Activated naive CD4-positive, alpha-beta T cell treated with anti-CD3 and anti-CD28 coated beads, Interleukin-2, amount 10 ng/mL, durations not matched to agents 7 days and 5 days (primary cell): ENCODE measurements around the gene RAP1GAP.

Source experiments
- CTCF ChIA-PET: fragments of 350-600 bp; sonication (Branson Sonifier 250); formaldehyde crosslinking; loops from one replicate; lab custom pipeline; 2021; ENCODE audit warnings: antibody characterized with exemption; lab: Charles Lee
- DNase-seq: peaks from one replicate; pipeline ENCODE4 v3.0.0-alpha.2; 2020
- H3K27ac Mint-ChIP-seq: one replicate; pipeline ENCODE4 v1.8.0; 2021; ENCODE audit warnings: mild to moderate bottlenecking, moderate library complexity, mixed read lengths
- H3K27me3 Mint-ChIP-seq: one replicate; pipeline ENCODE4 v1.8.0; 2021; ENCODE audit warnings: mild to moderate bottlenecking, mixed read lengths
- H3K36me3 Mint-ChIP-seq: one replicate; pipeline ENCODE4 v1.8.0; 2021; ENCODE audit warnings: mixed read lengths
- H3K4me1 Mint-ChIP-seq: one replicate; pipeline ENCODE4 v1.8.0; 2021; ENCODE audit warnings: mixed read lengths
- H3K4me3 Mint-ChIP-seq: one replicate; pipeline ENCODE4 v1.8.0; 2021; ENCODE audit warnings: mild to moderate bottlenecking, moderate library complexity, mixed read lengths
- H3K9me3 Mint-ChIP-seq: one replicate; pipeline ENCODE4 v1.8.0; 2021; ENCODE audit warnings: mixed read lengths

The RAP1GAP gene

DNA sequence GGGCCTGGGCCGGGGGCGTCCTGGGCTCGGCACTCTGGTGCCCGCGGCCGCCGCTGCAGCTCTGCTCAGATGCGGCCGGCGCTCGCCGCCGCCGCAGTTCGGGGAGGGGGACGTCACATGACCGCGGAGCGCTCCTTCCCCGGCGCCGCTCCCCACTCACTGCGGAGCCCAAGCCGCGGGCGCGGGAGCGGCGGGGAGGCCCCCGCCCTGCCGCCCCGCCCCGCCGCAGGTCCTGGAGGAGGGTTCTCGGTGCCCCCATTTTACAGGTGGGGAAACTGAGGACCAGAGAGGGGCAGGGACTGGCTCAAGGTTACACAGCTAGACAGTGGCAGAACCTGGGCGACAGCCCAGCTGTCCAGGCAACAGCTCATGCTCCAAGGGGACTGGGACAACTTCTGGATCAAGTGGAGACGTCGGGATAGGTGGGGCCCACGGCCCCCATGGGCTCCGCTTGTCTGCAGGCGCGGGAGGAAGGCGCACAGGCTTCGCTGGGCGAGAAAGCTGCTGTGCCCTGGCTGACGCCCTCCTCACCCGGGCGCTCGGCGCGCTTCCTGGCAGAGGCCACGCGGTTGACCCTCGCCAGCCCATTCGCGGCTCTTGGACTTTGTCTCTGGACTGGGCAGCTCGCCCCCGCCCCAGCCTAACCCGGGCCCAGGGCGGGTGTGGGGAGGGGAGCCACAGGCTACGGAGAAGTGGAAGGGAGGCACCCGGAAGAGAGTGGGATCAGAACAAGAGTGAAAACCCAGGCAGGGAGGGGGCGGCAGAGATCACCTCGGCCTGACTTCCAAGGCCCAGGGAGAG, at the start of gene RAP1GAP:
Gene RAP1GAP, minus strand, starts transcription at position 100 of the 801 bp plus-strand sequence. CDS start 49,325 bp downstream, outside the sequence.
- Mint-ChIP-seq H3K4me3 (peak within 1 kb of the TSS; percentile 58), H3K36me3 (no peaks in the 10 kb centered on the region), H3K9me3 (no peaks in the 10 kb centered on the region), H3K27ac (no peak within 1 kb of the TSS), H3K27me3 (peaks cover 81% of the 10 kb centered on the region), H3K4me1 (peaks cover 7% of the 10 kb centered on the region)
- CTCF ChIA-PET: no interaction called here
- DNase-seq: peak; percentile 57

DNA sequence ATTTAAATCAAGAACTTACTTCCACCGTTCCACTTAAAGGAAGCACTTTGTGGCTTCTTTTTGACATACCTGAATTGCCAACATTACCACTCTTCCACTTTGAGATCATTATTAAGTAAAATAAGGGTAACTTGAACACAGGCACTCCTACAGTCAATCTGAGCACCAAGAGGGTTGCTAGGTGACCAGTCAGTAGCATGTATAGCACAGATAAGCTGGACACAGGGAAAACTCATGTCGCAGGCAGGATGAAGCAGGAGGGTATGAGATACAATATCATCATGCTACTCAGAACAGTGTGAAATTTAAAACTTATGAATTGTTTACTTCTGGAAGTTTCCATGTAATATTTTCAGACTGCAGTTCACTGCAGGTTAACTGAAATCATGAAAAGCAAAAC, 47.0 kb upstream of the RAP1GAP start:
- H3K4me1 Mint-ChIP-seq: no peaks in the 10 kb centered on the region
- no peak for DNase-seq
- peaks cover 45% of the 10 kb centered on the region for H3K36me3 Mint-ChIP-seq
- CTCF ChIA-PET: no interaction called here
- H3K4me3 Mint-ChIP-seq: no peak overlapping the region
- no peaks in the 10 kb centered on the region for H3K9me3 Mint-ChIP-seq
- H3K27me3 Mint-ChIP-seq: no peaks in the 10 kb centered on the region
- H3K27ac Mint-ChIP-seq: peak overlapping the region; percentile 3

DNA sequence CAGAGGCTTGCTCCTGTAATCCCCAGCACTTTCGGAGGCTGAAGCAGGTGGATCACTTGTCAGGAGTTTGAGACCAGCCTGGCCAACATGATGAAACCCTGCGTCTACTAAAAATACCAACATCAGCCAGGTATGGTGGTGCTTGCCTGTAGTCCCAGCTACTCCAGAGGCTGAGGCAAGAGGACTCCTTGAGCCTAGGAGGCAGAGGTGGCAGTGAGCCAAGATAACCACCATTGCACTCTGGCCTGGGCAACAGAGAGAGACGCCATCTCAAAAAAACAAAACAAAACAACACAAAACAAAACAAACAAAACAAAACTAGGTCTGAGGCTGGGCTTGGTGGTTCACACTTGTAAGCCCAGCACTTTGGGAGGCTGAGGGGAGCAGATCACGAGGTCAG, 38.7 kb upstream of the RAP1GAP start:
- Mint-ChIP-seq H3K27me3 (no peaks in the 10 kb centered on the region), H3K4me1 (peaks cover 17% of the 10 kb centered on the region), H3K36me3 (peaks cover 38% of the 10 kb centered on the region), H3K27ac (no peak overlapping the region), H3K4me3 (no peak overlapping the region), H3K9me3 (no peaks in the 10 kb centered on the region)
- no peak for DNase-seq
- CTCF ChIA-PET: interaction anchor here (1.6 kb wide), 1 partner anchor 21 kb away, joined by 4 read pairs; no protein-coding TSS in a partner anchor

DNA sequence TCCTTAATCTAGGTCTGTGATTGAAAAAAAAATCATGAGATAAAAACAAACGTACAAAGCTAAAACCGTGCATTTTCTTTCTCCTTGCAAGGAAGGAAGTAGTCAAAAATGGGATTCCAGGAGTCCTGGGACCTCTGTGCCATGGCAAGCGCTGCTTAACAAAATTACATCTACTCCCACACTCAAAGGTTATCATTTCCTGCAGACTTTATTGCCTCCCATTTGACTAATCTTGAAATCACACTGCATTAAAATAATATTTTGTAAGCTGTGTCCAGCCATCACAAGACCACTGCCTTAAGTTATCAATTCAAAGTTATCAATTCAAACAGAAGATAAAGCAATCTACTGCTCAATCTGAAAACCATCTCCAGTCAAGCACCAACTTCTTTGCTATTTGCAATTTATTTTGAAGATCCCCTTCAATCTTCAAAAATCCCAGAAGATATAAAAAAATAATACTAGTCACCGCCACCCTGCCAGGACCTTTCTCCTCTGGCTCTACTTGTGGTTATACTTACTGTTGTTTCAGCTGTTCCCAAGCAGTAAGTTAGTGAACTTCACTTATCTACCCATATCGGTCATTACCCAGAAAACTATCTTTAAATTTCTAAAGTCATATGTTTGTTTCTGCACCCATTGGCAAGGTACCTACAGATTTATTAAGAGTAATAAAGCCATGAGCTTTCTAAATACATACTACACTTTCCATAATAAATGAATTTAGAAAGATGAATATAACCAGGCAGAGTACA, 38.1 kb upstream of the RAP1GAP start:
- Mint-ChIP-seq H3K4me1 (peaks cover 17% of the 10 kb centered on the region), H3K4me3 (no peak overlapping the region), H3K9me3 (no peaks in the 10 kb centered on the region), H3K36me3 (peaks cover 42% of the 10 kb centered on the region), H3K27ac (no peak overlapping the region), H3K27me3 (no peaks in the 10 kb centered on the region)
- CTCF ChIA-PET: interaction anchor here (0.9 to 1.6 kb wide), 2 partner anchors 21 to 75 kb away, joined by 3 to 4 read pairs; no protein-coding TSS in a partner anchor
- no peak for DNase-seq

DNA sequence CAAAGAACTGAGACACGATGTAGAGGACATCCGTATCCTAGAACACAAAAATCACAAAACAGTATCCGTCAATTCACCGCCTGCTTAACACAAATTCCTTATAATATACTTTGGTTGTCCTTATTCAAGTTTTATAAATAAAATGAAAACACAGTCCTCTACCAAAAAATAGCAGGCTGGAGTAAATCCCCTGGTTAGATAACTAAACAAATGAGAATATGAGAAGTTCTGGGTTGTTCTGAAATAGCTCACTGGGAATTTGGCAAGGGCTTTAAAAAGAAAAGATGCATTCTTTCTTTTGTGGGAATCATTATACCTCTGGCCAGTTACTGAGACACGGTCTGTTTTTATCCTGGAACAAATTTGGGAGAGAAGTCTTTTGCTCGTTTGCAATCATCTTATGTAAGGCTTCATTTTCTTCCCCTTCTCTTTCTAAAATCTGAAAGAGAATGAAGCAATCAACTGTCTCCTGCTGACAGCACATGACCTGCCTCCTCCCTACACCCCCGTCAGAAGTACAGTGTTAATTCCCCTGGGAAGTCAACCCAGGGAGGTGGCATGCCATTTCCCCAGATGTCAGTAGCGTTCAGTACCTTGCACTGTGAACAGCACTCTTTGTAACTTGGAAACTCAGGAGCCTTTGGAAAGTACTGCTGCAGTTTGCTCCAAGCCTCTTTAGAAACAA, 37.1 kb upstream of the RAP1GAP start:
- Mint-ChIP-seq H3K36me3 (peaks cover 40% of the 10 kb centered on the region), H3K4me1 (peaks cover 17% of the 10 kb centered on the region), H3K9me3 (no peaks in the 10 kb centered on the region), H3K27ac (no peak overlapping the region), H3K27me3 (no peaks in the 10 kb centered on the region), H3K4me3 (no peak overlapping the region)
- CTCF ChIA-PET: interaction anchor here (1.6 kb wide), 1 partner anchor 22 kb away, joined by 4 read pairs; no protein-coding TSS in a partner anchor
- DNase-seq: no peak

DNA sequence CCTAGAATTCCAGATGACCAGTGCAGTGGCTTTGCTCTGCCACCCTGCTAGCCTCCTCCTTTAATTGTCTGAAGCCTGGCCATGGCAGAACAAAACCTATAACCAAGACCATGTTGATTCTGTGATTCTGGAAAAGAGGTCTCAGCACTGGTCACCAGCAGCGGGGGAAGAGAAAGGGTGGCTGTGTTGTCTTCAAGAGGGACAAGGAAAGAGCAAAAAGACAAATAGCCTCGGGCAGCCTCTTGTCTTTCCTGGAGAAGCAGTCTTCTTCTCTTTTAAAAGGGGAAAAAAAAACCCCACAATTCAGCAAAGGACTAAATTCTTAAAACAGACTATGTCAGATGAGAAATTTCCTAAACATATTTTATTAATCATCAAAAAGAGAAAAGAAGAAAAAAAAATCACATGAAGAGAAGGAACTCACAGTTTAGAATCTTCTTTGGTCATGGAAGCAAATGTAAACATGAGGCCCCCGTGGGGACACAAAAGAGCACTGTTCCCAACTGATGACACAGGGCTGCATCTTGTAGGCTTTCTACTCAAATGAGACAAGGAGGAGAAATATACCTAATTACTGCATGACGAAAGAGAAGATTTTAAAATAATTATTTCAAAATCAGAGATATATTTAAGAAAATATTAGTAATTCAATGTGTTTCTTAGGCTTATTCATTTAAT, 36.3 kb upstream of the RAP1GAP start:
- no peak for DNase-seq
- H3K4me3 Mint-ChIP-seq: no peak overlapping the region
- peaks cover 42% of the 10 kb centered on the region for H3K36me3 Mint-ChIP-seq
- CTCF ChIA-PET: no interaction called here
- H3K4me1 Mint-ChIP-seq: peaks cover 20% of the 10 kb centered on the region
- no peak overlapping the region for H3K27ac Mint-ChIP-seq
- H3K9me3 Mint-ChIP-seq: no peaks in the 10 kb centered on the region
- H3K27me3 Mint-ChIP-seq: no peaks in the 10 kb centered on the region

DNA sequence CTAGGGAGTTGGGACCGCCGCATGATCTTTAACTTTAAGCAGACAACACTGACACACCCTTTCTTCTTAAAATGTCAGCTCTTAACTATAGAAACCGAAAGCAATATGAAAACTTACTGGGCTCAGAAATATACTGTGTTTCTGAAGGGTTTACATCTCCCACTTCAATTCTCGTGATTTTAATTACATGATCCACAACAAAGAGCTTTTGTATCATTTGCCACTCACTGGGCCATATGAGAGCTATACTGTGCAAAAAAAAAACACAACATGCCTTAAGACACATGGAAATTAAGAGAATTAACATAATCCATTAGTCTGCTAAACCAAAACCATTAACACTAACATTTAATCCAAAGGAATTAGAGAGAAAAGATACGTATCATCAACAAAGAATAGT, 35.0 kb upstream of the RAP1GAP start:
- H3K4me1 Mint-ChIP-seq: peaks cover 25% of the 10 kb centered on the region

GRCh38 chr1:21703318-21703963, 34.3 kb upstream of the RAP1GAP start:
- DNase-seq: no peak
- Mint-ChIP-seq H3K36me3 (peaks cover 48% of the 10 kb centered on the region), H3K4me1 (peaks cover 25% of the 10 kb centered on the region), H3K9me3 (no peaks in the 10 kb centered on the region), H3K27me3 (no peaks in the 10 kb centered on the region), H3K27ac (peak overlapping the region; percentile 65), H3K4me3 (no peak overlapping the region)
- CTCF ChIA-PET: interaction anchor here (0.9 to 2.1 kb wide), 6 partner anchors 11 to 1001 kb away, joined by 3 to 11 read pairs (median 3); no protein-coding TSS in a partner anchor

More for the DNA sequence above, 35.0 kb upstream of the RAP1GAP start:
- Mint-ChIP-seq H3K9me3 (no peaks in the 10 kb centered on the region), H3K27me3 (no peaks in the 10 kb centered on the region), H3K36me3 (peaks cover 47% of the 10 kb centered on the region), H3K4me3 (no peak overlapping the region), H3K27ac (no peak overlapping the region)
- CTCF ChIA-PET: interaction anchor here (0.9 to 2.1 kb wide), 5 partner anchors 10 to 1000 kb away, joined by 3 to 11 read pairs (median 3); no protein-coding TSS in a partner anchor
- DNase-seq: no peak

GRCh38 chr1:21702780-21703179, 33.6 kb upstream of the RAP1GAP start:
- DNase-seq: no peak
- CTCF ChIA-PET: interaction anchor here (0.6 to 2.1 kb wide), 4 partner anchors 16 to 1002 kb away, joined by 3 to 11 read pairs (median 4); no protein-coding TSS in a partner anchor
- Mint-ChIP-seq H3K4me3 (no peak overlapping the region), H3K4me1 (peaks cover 29% of the 10 kb centered on the region), H3K9me3 (no peaks in the 10 kb centered on the region), H3K27me3 (no peaks in the 10 kb centered on the region), H3K36me3 (peaks cover 52% of the 10 kb centered on the region), H3K27ac (no peak overlapping the region)

DNA sequence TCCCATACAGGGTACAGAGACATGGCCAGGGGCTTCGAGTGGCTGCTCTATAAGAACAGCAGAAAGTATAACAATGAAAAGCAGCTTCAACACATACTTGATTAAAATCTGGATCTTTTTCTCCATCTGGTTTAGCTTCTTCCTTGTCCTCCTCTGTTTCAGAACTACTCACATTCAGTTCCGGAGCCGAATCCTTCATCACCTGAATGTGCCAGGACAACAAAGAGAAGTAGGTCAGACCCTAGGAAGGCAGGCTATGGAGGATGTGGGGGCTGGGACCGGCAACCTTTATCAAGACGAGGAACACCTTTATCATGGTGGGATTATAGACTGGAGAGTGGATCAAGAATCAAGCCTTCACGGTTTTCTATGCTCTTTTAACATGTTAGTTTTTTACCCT, 32.2 kb upstream of the RAP1GAP start:
- Mint-ChIP-seq H3K27ac (no peak overlapping the region), H3K4me1 (peaks cover 29% of the 10 kb centered on the region), H3K4me3 (no peak overlapping the region), H3K27me3 (no peaks in the 10 kb centered on the region), H3K36me3 (peaks cover 48% of the 10 kb centered on the region), H3K9me3 (no peaks in the 10 kb centered on the region)
- CTCF ChIA-PET: interaction anchor here (0.8 kb wide), 1 partner anchor 262 kb away, joined by 3 read pairs; no protein-coding TSS in a partner anchor
- no peak for DNase-seq

DNA sequence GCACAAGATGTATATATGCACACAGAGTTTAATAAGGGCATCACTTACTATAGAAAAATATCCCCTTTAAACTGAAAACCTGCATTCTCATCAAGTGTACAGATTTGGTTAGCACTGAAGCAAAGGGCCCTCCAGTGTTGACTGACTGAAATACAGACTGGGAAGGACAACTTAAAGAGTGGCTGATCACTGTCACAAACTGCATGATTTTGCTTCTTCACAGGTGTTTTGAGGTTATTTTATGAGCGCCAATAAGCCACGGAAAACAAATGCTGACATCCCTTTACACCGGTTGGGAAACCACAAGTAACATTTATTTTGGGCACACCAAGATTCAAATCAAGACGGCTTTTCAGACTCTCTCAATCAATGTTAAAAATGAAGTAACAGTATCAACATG, 30.9 kb upstream of the RAP1GAP start:
- Mint-ChIP-seq H3K27ac (peak overlapping the region; percentile 50), H3K36me3 (peaks cover 45% of the 10 kb centered on the region), H3K27me3 (no peaks in the 10 kb centered on the region), H3K4me1 (peaks cover 26% of the 10 kb centered on the region), H3K4me3 (no peak overlapping the region), H3K9me3 (no peaks in the 10 kb centered on the region)
- CTCF ChIA-PET: interaction anchor here (1.1 kb wide), 1 partner anchor 82 kb away, joined by 4 read pairs; no protein-coding TSS in a partner anchor
- DNase-seq: no peak

GRCh38 chr1:21696931-21697330, 27.8 kb upstream of the RAP1GAP start:
- Mint-ChIP-seq H3K4me1 (peaks cover 12% of the 10 kb centered on the region), H3K4me3 (no peak overlapping the region), H3K27ac (no peak overlapping the region), H3K36me3 (peaks cover 47% of the 10 kb centered on the region), H3K9me3 (no peaks in the 10 kb centered on the region), H3K27me3 (no peaks in the 10 kb centered on the region)
- DNase-seq: no peak
- CTCF ChIA-PET: no interaction called here

DNA sequence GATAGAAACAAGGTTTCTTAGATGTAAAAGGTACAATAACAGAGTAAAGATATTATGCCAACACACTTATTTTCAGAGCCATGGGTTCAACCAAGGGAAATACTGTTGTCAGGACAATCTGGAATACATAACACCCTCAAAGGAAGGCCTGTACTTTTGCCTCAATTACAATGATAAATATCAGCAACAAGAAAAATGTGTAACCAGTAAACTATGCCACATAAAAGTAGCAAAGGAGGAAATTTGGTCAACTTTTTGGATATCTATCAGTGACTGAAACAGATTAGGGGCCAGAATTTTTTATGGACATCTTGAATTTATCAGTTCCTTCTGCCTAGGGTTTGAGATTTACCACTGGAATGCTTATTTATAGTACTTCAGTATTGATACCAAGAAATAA, 24.6 kb upstream of the RAP1GAP start:
- Mint-ChIP-seq H3K9me3 (no peaks in the 10 kb centered on the region), H3K27ac (no peak overlapping the region), H3K4me3 (no peak overlapping the region), H3K36me3 (peaks cover 51% of the 10 kb centered on the region), H3K27me3 (no peaks in the 10 kb centered on the region), H3K4me1 (peaks cover 5% of the 10 kb centered on the region)
- CTCF ChIA-PET: no interaction called here
- no peak for DNase-seq
